HG03439 (cell line): ENCODE data around the gene FBN3.
"Not testable (repeated sequence)": the region's sequence is repeated elsewhere in the genome, so short reads cannot be mapped to it uniquely, and the experiment has no call there.

Experiments
- ATAC-seq: cut with Tn5 transposase; IDR thresholded peaks from one replicate; pipeline ENCODE4 v1.9.1; 2021; ENCODE audit warnings: mild to moderate bottlenecking, moderate library complexity; ENCODE audit not compliant: unreplicated experiment

The FBN3 gene

GRCh38 chr19:8025316-8025715, 124.1 kb downstream of the FBN3 start:
- no peak for ATAC-seq

GRCh38 chr19:8024256-8024655, 125.1 kb downstream of the FBN3 start:
- ATAC-seq, result not testable (repeated sequence)

GRCh38 chr19:8023371-8023770, 126.0 kb downstream of the FBN3 start:
- ATAC-seq, result no peak

- ATAC-seq, result no peak
Observed at GRCh38 chr19:8022275-8022674, 127.1 kb downstream of the FBN3 start.

GRCh38 chr19:8021374-8021773, 128.0 kb downstream of the FBN3 start:
- ATAC-seq, result no peak

- ATAC-seq, result no peak
Observed at GRCh38 chr19:8020681-8021080, 128.7 kb downstream of the FBN3 start.

- no peak for ATAC-seq
Observed at GRCh38 chr19:8017808-8018207, 131.6 kb downstream of the FBN3 start.
